Measurements from ENCODE around the gene TRPM3. TPM values are rescaled to one million over a fixed set of nuclear protein-coding genes. Genes with fewer than 3 reads are reported as not detected.

TRPM3 gene
- total and polyA plus RNA-seq, 4 donors = 0.07 to 0.89 (median 0.67) TPM

DNA sequence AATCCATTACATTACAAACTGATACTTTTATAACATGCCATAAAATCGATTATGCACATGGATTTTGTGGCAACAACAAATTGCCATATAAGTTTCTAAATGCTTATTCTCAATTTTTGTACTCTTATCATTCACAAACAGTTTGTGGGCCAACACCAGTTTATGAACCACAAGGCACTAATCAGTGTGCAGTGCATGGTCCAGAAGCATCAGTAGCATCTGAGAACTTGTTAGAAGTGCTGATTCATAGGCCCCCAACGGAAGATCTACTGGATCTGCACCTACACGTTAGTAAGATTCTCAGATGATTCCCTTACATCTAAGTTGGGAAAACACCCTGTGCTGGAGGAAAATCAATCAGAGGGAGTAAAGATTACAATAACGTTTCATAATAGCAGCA lies 242.8 kb downstream of the TRPM3 start (continued):
- TF ChIP-seq, protein P1, sequence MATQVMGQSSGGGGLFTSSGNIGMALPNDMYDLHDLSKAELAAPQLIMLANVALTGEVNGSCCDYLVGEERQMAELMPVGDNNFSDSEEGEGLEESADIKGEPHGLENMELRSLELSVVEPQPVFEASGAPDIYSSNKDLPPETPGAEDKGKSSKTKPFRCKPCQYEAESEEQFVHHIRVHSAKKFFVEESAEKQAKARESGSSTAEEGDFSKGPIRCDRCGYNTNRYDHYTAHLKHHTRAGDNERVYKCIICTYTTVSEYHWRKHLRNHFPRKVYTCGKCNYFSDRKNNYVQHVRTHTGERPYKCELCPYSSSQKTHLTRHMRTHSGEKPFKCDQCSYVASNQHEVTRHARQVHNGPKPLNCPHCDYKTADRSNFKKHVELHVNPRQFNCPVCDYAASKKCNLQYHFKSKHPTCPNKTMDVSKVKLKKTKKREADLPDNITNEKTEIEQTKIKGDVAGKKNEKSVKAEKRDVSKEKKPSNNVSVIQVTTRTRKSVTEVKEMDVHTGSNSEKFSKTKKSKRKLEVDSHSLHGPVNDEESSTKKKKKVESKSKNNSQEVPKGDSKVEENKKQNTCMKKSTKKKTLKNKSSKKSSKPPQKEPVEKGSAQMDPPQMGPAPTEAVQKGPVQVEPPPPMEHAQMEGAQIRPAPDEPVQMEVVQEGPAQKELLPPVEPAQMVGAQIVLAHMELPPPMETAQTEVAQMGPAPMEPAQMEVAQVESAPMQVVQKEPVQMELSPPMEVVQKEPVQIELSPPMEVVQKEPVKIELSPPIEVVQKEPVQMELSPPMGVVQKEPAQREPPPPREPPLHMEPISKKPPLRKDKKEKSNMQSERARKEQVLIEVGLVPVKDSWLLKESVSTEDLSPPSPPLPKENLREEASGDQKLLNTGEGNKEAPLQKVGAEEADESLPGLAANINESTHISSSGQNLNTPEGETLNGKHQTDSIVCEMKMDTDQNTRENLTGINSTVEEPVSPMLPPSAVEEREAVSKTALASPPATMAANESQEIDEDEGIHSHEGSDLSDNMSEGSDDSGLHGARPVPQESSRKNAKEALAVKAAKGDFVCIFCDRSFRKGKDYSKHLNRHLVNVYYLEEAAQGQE (IDR thresholded peaks at IDR 0.05) = no peak
- TF ChIP-seq JUND (IDR thresholded peaks at IDR 0.05) = no peak

DNA sequence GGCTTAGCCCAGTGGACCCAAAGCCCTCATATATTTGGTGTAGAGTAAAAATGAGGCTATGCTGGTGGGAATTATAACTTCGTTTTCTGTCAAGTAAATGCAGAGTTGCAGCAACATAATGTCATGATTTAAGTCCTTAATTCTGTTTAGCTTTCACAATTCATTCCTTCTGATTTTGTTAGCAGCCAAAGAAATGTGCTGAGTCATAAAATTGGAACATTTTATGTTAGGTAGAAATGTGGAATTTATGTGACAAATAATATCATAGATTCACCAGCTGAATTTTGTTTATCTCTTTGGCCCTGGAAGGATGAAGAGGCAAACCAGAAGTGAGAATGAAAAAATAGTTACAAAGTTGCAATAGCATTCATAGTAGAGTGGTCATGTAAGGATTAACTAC lies 247.0 kb downstream of the TRPM3 start:
- no peak for DNase-seq (ENCODE audit: low spot score)
- WGBS = 86% methylated on average over 1 of the region's 1 CpG

DNA sequence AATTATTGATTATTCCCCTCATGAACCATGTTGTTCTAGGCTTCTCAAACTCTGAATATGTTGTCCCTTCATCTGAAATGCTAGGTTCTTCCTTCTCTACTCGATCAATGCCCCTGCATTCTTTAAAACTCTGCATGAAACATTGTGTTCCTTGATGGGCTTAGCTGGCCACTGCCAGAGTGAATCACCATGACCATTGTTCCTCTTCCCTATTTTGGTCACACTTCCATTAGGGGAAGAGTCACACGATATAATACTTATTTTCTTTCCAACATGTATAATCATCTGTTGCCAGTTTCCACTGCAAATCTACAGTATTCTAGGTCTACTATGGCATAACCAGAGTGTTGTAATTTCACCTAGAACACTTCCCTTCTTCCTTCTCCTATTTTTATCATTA lies 247.9 kb downstream of the TRPM3 start:
- Histone ChIP-seq H3K4me3 (ENCODE audit: low read depth in 1 of 3, low read length in 3 of 3) (no peak overlapping the region), H3K4me1 (ENCODE audit: control insufficient read depth in 4 of 4, insufficient read depth in 4 of 4, low read length in 3 of 4) (peaks cover 0 to under 1% (median 0%) of the 10 kb centered on the region in 4 donors), H3K27me3 (ENCODE audit: control insufficient read depth in 4 of 4, insufficient read depth in 4 of 4, low read length in 3 of 4) (no peaks in the 10 kb centered on the region), H3K9me3 (ENCODE audit: control insufficient read depth in 4 of 4, low read length in 3 of 4) (no peaks in the 10 kb centered on the region), H3K36me3 (ENCODE audit: control insufficient read depth in 4 of 4, insufficient read depth in 3 of 4, low read depth in 1 of 4, low read length in 3 of 4) (no peaks in the 10 kb centered on the region), H3K9ac (ENCODE audit: low read depth in 1 of 2, low read length in 2 of 2) (no peak overlapping the region), H3K27ac (ENCODE audit: low read depth in 1 of 2, low read length in 2 of 2) (no peak overlapping the region)
- no peak for DNase-seq (ENCODE audit: low spot score)
- WGBS = 75% methylated on average over 2 of the region's 2 CpGs
- TF ChIP-seq JUND (IDR thresholded peaks at IDR 0.05) (no peak), SP1 (IDR thresholded peaks at IDR 0.05) (no peak), FOXA2 (IDR thresholded peaks at IDR 0.05) (no peak), EGR1 (IDR thresholded peaks at IDR 0.05; ENCODE audit: low read depth in 2 of 2) (no peak), YY1 (IDR thresholded peaks at IDR 0.05) (no peak), RAD21 (IDR thresholded peaks at IDR 0.05) (no peak), TAF1 (conservative IDR thresholded peaks at IDR 0.05) (no peak), GABPA (IDR thresholded peaks at IDR 0.05 in 1 of 2, conservative IDR thresholded peaks at IDR 0.05 in 1 of 2) (no peak)
- TF ChIP-seq, protein P1 (IDR thresholded peaks at IDR 0.05) = no peak
- TF ChIP-seq, protein P2, sequence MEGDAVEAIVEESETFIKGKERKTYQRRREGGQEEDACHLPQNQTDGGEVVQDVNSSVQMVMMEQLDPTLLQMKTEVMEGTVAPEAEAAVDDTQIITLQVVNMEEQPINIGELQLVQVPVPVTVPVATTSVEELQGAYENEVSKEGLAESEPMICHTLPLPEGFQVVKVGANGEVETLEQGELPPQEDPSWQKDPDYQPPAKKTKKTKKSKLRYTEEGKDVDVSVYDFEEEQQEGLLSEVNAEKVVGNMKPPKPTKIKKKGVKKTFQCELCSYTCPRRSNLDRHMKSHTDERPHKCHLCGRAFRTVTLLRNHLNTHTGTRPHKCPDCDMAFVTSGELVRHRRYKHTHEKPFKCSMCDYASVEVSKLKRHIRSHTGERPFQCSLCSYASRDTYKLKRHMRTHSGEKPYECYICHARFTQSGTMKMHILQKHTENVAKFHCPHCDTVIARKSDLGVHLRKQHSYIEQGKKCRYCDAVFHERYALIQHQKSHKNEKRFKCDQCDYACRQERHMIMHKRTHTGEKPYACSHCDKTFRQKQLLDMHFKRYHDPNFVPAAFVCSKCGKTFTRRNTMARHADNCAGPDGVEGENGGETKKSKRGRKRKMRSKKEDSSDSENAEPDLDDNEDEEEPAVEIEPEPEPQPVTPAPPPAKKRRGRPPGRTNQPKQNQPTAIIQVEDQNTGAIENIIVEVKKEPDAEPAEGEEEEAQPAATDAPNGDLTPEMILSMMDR (IDR thresholded peaks at IDR 0.05; ENCODE audit: low read depth, low read length, missing input control) = no peak
- TF ChIP-seq, protein P3, sequence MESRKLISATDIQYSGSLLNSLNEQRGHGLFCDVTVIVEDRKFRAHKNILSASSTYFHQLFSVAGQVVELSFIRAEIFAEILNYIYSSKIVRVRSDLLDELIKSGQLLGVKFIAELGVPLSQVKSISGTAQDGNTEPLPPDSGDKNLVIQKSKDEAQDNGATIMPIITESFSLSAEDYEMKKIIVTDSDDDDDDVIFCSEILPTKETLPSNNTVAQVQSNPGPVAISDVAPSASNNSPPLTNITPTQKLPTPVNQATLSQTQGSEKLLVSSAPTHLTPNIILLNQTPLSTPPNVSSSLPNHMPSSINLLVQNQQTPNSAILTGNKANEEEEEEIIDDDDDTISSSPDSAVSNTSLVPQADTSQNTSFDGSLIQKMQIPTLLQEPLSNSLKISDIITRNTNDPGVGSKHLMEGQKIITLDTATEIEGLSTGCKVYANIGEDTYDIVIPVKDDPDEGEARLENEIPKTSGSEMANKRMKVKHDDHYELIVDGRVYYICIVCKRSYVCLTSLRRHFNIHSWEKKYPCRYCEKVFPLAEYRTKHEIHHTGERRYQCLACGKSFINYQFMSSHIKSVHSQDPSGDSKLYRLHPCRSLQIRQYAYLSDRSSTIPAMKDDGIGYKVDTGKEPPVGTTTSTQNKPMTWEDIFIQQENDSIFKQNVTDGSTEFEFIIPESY (IDR thresholded peaks at IDR 0.05) = no peak
- TF ChIP-seq, protein P4, sequence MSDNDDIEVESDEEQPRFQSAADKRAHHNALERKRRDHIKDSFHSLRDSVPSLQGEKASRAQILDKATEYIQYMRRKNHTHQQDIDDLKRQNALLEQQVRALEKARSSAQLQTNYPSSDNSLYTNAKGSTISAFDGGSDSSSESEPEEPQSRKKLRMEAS (IDR thresholded peaks at IDR 0.05) = no peak

More for the DNA sequence above, 247.0 kb downstream of the TRPM3 start:
- Histone ChIP-seq H3K4me1 (ENCODE audit: control insufficient read depth in 4 of 4, insufficient read depth in 4 of 4, low read length in 3 of 4) (no peaks in the 10 kb centered on the region), H3K27me3 (ENCODE audit: control insufficient read depth in 4 of 4, insufficient read depth in 4 of 4, low read length in 3 of 4) (no peaks in the 10 kb centered on the region), H3K4me3 (ENCODE audit: low read depth in 1 of 3, low read length in 3 of 3) (no peak overlapping the region), H3K9ac (ENCODE audit: low read depth in 1 of 2, low read length in 2 of 2) (no peak overlapping the region), H3K9me3 (ENCODE audit: control insufficient read depth in 4 of 4, low read length in 3 of 4) (no peaks in the 10 kb centered on the region), H3K27ac (ENCODE audit: low read depth in 1 of 2, low read length in 2 of 2) (no peak overlapping the region), H3K36me3 (ENCODE audit: control insufficient read depth in 4 of 4, insufficient read depth in 3 of 4, low read depth in 1 of 4, low read length in 3 of 4) (no peaks in the 10 kb centered on the region)
- TF ChIP-seq RAD21 (IDR thresholded peaks at IDR 0.05) (no peak), YY1 (IDR thresholded peaks at IDR 0.05) (no peak)
- TF ChIP-seq, protein P5, sequence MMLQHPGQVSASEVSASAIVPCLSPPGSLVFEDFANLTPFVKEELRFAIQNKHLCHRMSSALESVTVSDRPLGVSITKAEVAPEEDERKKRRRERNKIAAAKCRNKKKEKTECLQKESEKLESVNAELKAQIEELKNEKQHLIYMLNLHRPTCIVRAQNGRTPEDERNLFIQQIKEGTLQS (IDR thresholded peaks at IDR 0.05) = no peak

Measured in liver (tissue), 9 donors.